GM12878 (cell line): Measurements from ENCODE around the gene RERG. TPM values are rescaled to one million over a fixed set of nuclear protein-coding genes. Genes with fewer than 3 reads are reported as not detected.

ENCODE experiments used
- ATAC-seq: fragments of 200-7000 bp; cut with Tn5 transposase; 3 replicates; pipeline ENCODE4 v1.9.1; 2020; ENCODE audit warnings: mild to moderate bottlenecking, moderate library complexity
- BruUV-seq: library from RNA; stranded (reverse); fragments of 400-500 nt; replicated peaks from 2 replicates; lab custom pipeline; 2021; lab: Mats Ljungman, UMichigan
- CTCF ChIA-PET: fragments of 300-600 bp; sonication (Branson Sonifier 250); formaldehyde crosslinking; extraction: SDS; loops from one replicate; lab custom pipeline; 2021; ENCODE audit warnings: inconsistent platforms; lab: Yijun Ruan, JAX
- POLR2A ChIA-PET: fragments of 350-600 bp; formaldehyde crosslinking; extraction: SDS; loops from one replicate; lab custom pipeline; 2021; ENCODE audit warnings: inconsistent platforms; lab: Charles Lee
- RAD21 ChIA-PET: fragments of 300-600 bp; sonication (Branson Sonifier 250); formaldehyde crosslinking; loops from one replicate; lab custom pipeline; 2023; ENCODE audit warnings: antibody characterized with exemption; ENCODE audit not compliant: unreplicated experiment; lab: Charles Lee
- SMC1A ChIA-PET: fragments of 300-600 bp; sonication (Branson Sonifier 250); formaldehyde crosslinking; loops from one replicate; lab custom pipeline; 2023; ENCODE audit not compliant: unreplicated experiment, uncharacterized antibody; lab: Charles Lee
- DNase-seq: peaks from one replicate; pipeline ENCODE4 v3.0.0-alpha.2; 2011; ENCODE audit warnings: low read depth, low spot score
- FAIRE-seq: peaks from 3 replicates; lab custom pipeline; 2011; peaks lifted over from hg19 to GRCh38; lab: Jason Lieb, UNC
- H2AFZ ChIP-seq: 2 replicates; pipeline ENCODE4 v1.6.0; 2011; ENCODE audit warnings: low read depth, low read length, control low read depth; ENCODE audit not compliant: control insufficient read depth
- H3K27ac ChIP-seq: 2 replicates; pipeline ENCODE4 v1.5.1; 2011; ENCODE audit warnings: control low read depth; ENCODE audit not compliant: control insufficient read depth, insufficient read depth
- H3K27me3 ChIP-seq, 2 experiments: replicated peaks in 1 of 2; 2 replicates each; pipeline versions ENCODE4 v1.6.0 to v1.6.1; 2011; ENCODE audit warnings: low read length in 1 of 2; ENCODE audit not compliant: control insufficient read depth in 2 of 2, insufficient read depth in 2 of 2
- H3K36me3 ChIP-seq, 2 experiments: 2 replicates each; pipeline ENCODE4 v1.5.1; 2011; ENCODE audit warnings: low read length in 1 of 2; ENCODE audit not compliant: control insufficient read depth in 2 of 2, insufficient read depth in 2 of 2
- H3K4me1 ChIP-seq: 2 replicates; pipeline ENCODE4 v1.6.1; 2011; ENCODE audit warnings: mild to moderate bottlenecking, low read length, moderate library complexity, mixed read lengths; ENCODE audit not compliant: control insufficient read depth, insufficient read depth
- H3K4me2 ChIP-seq: 2 replicates; pipeline ENCODE4 v1.6.0; 2011; ENCODE audit warnings: control low read depth; ENCODE audit not compliant: control insufficient read depth, insufficient read depth
- H3K4me3 ChIP-seq: fragments of 200-600 bp; sonication (generic); 2 replicates; pipeline ENCODE4 v1.5.1; 2016
- H3K79me2 ChIP-seq: 2 replicates; pipeline ENCODE4 v1.6.0; 2011; ENCODE audit warnings: low read length; ENCODE audit not compliant: control insufficient read depth, insufficient read depth
- H3K9ac ChIP-seq: 2 replicates; pipeline ENCODE4 v1.8.0; 2011; ENCODE audit warnings: low read length, control low read depth, mixed read lengths; ENCODE audit not compliant: control insufficient read depth, insufficient read depth
- H3K9me3 ChIP-seq: replicated peaks from 3 replicates; pipeline ENCODE4 v1.5.1; 2011; ENCODE audit warnings: mild to moderate bottlenecking, low read length; ENCODE audit not compliant: control insufficient read depth, insufficient read depth
- H4K20me1 ChIP-seq: 2 replicates; pipeline ENCODE4 v1.6.0; 2011; ENCODE audit not compliant: control insufficient read depth, insufficient read depth
- DPF2 ChIP-seq: fragments of 450-650 bp; IDR thresholded peaks from 2 replicates; pipeline ENCODE4 v1.6.1; 2017; ENCODE audit warnings: mild to moderate bottlenecking
- GABPA ChIP-seq: IDR thresholded peaks from 2 replicates; pipeline ENCODE4 v1.6.1; 2014; ENCODE audit warnings: antibody characterized with exemption, low read depth, mild to moderate bottlenecking, inconsistent platforms
- NR2F1 ChIP-seq: fragments of 450-650 bp; conservative IDR thresholded peaks from 2 replicates; pipeline ENCODE4 v1.6.1; 2017; ENCODE audit warnings: mild to moderate bottlenecking
- RELA ChIP-seq: fragments of 450-650 bp; IDR thresholded peaks from 2 replicates; pipeline ENCODE4 v1.8.0; 2014; ENCODE audit warnings: borderline replicate concordance; ENCODE audit not compliant: partially characterized antibody
- SMARCA5 ChIP-seq: fragments of 450-650 bp; IDR thresholded peaks from 2 replicates; pipeline ENCODE4 v1.6.1; 2017; ENCODE audit warnings: mild to moderate bottlenecking
- STAT1 ChIP-seq: fragments of 450-650 bp; conservative IDR thresholded peaks from 2 replicates; pipeline ENCODE4 v1.6.1; 2014; ENCODE audit warnings: antibody characterized with exemption, mild to moderate bottlenecking
- WGBS: methylation state at CpG from one replicate; pipeline ENCODE4 v1.1.6; 2016; ENCODE audit warnings: low lambda C conversion rate; ENCODE audit not compliant: insufficient replicate concordance, insufficient coverage; ENCODE audit errors: missing lambda C conversion rate; 5-methylcytosine and 5-hydroxymethylcytosine counted together
- in situ Hi-C: fragments of 300-500 bp; cut with MboI; formaldehyde crosslinking; loops from 9 replicates; pipeline ENCODE4 v1.14.3; 2018; ENCODE audit warnings: mixed read lengths
- intact Hi-C: fragments of 100-400 bp; cut with micrococcal nuclease; formaldehyde crosslinking; loops from one replicate; pipeline ENCODE4 v1.14.2; 2022; ENCODE audit not compliant: unreplicated experiment
- polyA plus RNA-seq, 11 experiments: library from polyadenylated mRNA; depleted of rRNA in 4 of 11; unstranded in 6 of 11; stranded (reverse) in 5 of 11; fragments of >200 nt; fragmentation: Nextera tagmentation in 4 of 11; fragmentation: Illumina TruSeq in 1 of 11; extraction: Ambion mirVana in 4 of 11; extraction: Trizol in 1 of 11; gene quantifications; 1 replicate in 1 of 11; 2 replicates in 10 of 11; pipeline versions ENCODE4 v1.2.1 to v1.2.3, GENCODE V29; 2011 to 2016; ENCODE audit warnings: inconsistent platforms in 2 of 11, missing spikeins in 2 of 11, low read depth in 1 of 11
- total RNA-seq, 4 experiments: library from RNA; depleted of rRNA in 3 of 4; stranded (reverse); fragments of >200 nt in 3 of 4; fragmentation: Illumina TruSeq in 1 of 4; extraction: Trizol in 1 of 4; gene quantifications; 2 replicates each; pipeline versions ENCODE4 v1.2.1 to v1.2.3, GENCODE V29; 2013 to 2021
- TF ChIP-seq, protein P1 (sequence below): IDR thresholded peaks from 2 replicates; pipeline ENCODE4 v1.6.1; 2012; ENCODE audit warnings: low read depth, low read length, improper control_type of control experiment
- TF ChIP-seq, protein P2 (sequence below): fragments of 450-650 bp; IDR thresholded peaks from 2 replicates; pipeline ENCODE4 v1.6.1; 2014; ENCODE audit warnings: mild to moderate bottlenecking

RERG gene
- total and polyA plus RNA-seq, 10 of the 15 experiments (the other 5 are each of a cell fraction or from before 2014, with no cell fraction given) = 0.03 to 5.3 (median 0.05) TPM; not detected in 5

DNA sequence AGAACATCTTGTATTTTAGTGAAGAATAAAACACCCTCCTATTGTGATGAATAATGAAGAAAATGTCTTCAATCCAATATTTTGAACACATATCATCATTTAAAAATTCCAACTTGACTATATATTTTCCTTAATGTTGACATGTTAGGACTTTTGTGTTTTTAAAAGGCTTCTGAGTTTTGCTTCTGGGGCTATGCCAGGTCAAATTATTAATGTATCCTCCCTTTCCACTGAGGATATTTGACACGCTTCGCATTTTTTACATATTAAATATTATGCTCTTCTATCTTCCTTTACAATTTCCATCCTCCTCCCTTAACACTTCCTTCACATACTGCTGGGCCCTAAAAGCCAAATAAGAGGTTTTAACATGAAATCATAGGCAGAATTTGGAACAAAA, 20.6 kb downstream of the RERG start (continued):
- TF ChIP-seq, protein P1, sequence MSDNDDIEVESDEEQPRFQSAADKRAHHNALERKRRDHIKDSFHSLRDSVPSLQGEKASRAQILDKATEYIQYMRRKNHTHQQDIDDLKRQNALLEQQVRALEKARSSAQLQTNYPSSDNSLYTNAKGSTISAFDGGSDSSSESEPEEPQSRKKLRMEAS = no peak
- no peak for TF ChIP-seq RELA
- TF ChIP-seq STAT1 = no peak

DNA sequence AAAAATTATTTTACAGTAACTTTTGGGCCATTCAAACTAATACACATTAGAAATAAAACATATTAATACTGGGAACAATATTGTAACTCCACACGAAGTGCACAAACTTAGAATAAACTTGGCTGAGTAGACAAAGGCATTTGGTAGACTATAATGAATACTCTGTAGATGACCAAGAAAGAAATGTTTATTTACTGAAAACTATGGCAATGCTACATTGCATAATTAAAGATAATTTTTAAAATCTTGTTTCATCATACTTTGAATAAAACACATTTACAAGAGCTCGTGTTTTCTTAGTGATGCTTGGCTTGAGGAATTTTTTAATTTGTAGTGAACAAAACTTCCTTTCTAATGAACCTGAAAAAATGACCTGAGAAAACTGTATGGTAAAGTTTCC, 21.3 kb downstream of the RERG start:
- Histone ChIP-seq H3K79me2 (no peaks in the 10 kb centered on the region), H3K4me1 (no peaks in the 10 kb centered on the region), H3K9ac (no peak overlapping the region), H3K27ac (no peak overlapping the region), H3K36me3 (no peaks in the 10 kb centered on the region), H4K20me1 (no peaks in the 10 kb centered on the region), H3K27me3 (no peaks in the 10 kb centered on the region), H3K4me2 (no peak overlapping the region), H3K9me3 (no peaks in the 10 kb centered on the region), H2AFZ (no peak overlapping the region), H3K4me3 (no peak overlapping the region)
- in situ Hi-C loops (no loop called here), intact Hi-C loops (loop anchor here (5.0 kb wide), 1 partner anchor 183 kb away; no protein-coding TSS in a partner anchor)
- WGBS = 0% methylated on average over 2 of the region's 2 CpGs
- ChIA-PET SMC1A (interaction anchor here (1.0 to 1.8 kb wide), 2 partner anchors 9 to 10 kb away, joined by 3 to 4 read pairs; no protein-coding TSS in a partner anchor), RAD21 (no interaction called here), POLR2A (no interaction called here), CTCF (interaction anchor here (0.7 kb wide), 1 partner anchor 536 kb away, joined by 3 read pairs; no protein-coding TSS in a partner anchor)
- BruUV-seq = no TSS peak
- no peak for ATAC-seq
- no peak for DNase-seq
- FAIRE-seq = no peak
- TF ChIP-seq SMARCA5 = no peak
- TF ChIP-seq, protein P2, sequence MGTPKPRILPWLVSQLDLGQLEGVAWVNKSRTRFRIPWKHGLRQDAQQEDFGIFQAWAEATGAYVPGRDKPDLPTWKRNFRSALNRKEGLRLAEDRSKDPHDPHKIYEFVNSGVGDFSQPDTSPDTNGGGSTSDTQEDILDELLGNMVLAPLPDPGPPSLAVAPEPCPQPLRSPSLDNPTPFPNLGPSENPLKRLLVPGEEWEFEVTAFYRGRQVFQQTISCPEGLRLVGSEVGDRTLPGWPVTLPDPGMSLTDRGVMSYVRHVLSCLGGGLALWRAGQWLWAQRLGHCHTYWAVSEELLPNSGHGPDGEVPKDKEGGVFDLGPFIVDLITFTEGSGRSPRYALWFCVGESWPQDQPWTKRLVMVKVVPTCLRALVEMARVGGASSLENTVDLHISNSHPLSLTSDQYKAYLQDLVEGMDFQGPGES = no peak
- no peak for TF ChIP-seq GABPA
- no peak for TF ChIP-seq DPF2
- no peak for TF ChIP-seq NR2F1
